ENCODE data around the gene PTX3.

GRCh38 chr3:157394411-157394810 is 42.2 kb upstream of the PTX3 start:
- TF ChIP-seq CTCF (IDR thresholded peaks at IDR 0.05 in 2 of 3, conservative IDR thresholded peaks at IDR 0.05 in 1 of 3; ENCODE audit: control insufficient read depth in 2 of 3, extremely low read depth in 1 of 3, insufficient read depth in 1 of 3, low read depth in 3 of 3, low read length in 3 of 3): no peak
- TF ChIP-seq ZBTB33 (IDR thresholded peaks at IDR 0.05): no peak
- TF ChIP-seq ZNF207 (IDR thresholded peaks at IDR 0.05; ENCODE audit: borderline replicate concordance): no peak
- no peak for TF ChIP-seq ATF2 (IDR thresholded peaks at IDR 0.05; ENCODE audit: low read length)
- TF ChIP-seq BACH1 (IDR thresholded peaks at IDR 0.05; ENCODE audit: borderline replicate concordance): no peak
- no peak for TF ChIP-seq GATAD2B (conservative IDR thresholded peaks at IDR 0.05; ENCODE audit: low read depth)
- no peak for TF ChIP-seq POLR2A (IDR thresholded peaks at IDR 0.05; ENCODE audit: low read depth, low read length)
- no peak for TF ChIP-seq PAX5 (IDR thresholded peaks at IDR 0.05; ENCODE audit: borderline replicate concordance, low read depth, low read length)
- TF ChIP-seq CBX3 (IDR thresholded peaks at IDR 0.05; ENCODE audit: borderline replicate concordance, low read depth): no peak
- TF ChIP-seq MXI1 (IDR thresholded peaks at IDR 0.05; ENCODE audit: low read depth, low read length): no peak
